Left ventricle myocardium inferior (tissue), 1 donor: Measurements from ENCODE around the gene UNC13B. TPM values are rescaled to one million over a fixed set of nuclear protein-coding genes. Genes with fewer than 3 reads are reported as not detected.

ENCODE experiments used
- DNase-seq: peaks from one replicate; pipeline ENCODE4 v3.0.0-alpha.2; 2020
- H3K27ac ChIP-seq: fragments of 200-600 bp; replicated peaks from 2 replicates; pipeline ENCODE4 v1.8.0; 2021
- H3K27me3 ChIP-seq: fragments of 200-600 bp; 2 replicates; pipeline ENCODE4 v1.8.0; 2021; ENCODE audit warnings: low read depth
- H3K36me3 ChIP-seq: fragments of 200-600 bp; 2 replicates; pipeline ENCODE4 v1.8.0; 2021
- H3K4me1 ChIP-seq: fragments of 200-600 bp; 2 replicates; pipeline ENCODE4 v1.8.0; 2021
- H3K4me3 ChIP-seq: fragments of 200-600 bp; 2 replicates; pipeline ENCODE4 v1.8.0; 2021; ENCODE audit warnings: mild to moderate bottlenecking, moderate library complexity
- H3K9me3 ChIP-seq: fragments of 200-600 bp; replicated peaks from 2 replicates; pipeline ENCODE4 v1.8.0; 2021
- intact Hi-C: fragments of 100-400 bp; cut with micrococcal nuclease; formaldehyde crosslinking; loops from one replicate; pipeline ENCODE4 v1.11.0; 2022
- total RNA-seq: library from RNA; stranded (reverse); fragmentation: NEBNext Ultra II Directional; extraction: Animal tissue kit (Norgen Biotek cat#: 25700); gene quantifications from one replicate; pipeline ENCODE4 v1.2.1, GENCODE V29; 2021
- TF ChIP-seq, protein P1 (sequence below): fragments of 200-600 bp; IDR thresholded peaks from 2 replicates; pipeline ENCODE4 v1.8.0; 2021; ENCODE audit warnings: antibody characterized with exemption, mild to moderate bottlenecking, borderline replicate concordance
- donor health status: DM: no; HTN: yes; CAD: no; lungs with severe emphysema.

Gene UNC13B
- total RNA-seq, 1 donor from 2014 or later: 21.6 TPM

DNA sequence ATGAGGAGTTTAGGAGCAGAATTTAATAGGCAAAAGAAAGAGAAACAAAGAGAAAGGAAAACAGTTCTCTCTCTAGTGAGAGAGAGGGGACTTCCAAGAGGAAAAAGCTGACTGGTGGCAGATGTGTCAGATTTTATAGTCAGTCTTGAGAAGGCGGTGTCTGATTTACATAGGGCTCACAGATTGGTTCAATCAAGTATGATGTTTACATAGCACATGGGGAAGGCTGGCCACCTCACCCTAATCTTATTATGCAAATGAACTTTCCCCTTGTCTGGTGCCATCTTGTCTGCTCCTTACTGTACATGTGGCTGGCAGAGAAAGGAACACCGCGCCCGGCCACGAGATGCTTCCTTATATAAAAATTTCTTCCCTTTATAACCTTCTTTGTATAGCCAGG, 24.7 kb downstream of the UNC13B start:
- TF ChIP-seq, protein P1, sequence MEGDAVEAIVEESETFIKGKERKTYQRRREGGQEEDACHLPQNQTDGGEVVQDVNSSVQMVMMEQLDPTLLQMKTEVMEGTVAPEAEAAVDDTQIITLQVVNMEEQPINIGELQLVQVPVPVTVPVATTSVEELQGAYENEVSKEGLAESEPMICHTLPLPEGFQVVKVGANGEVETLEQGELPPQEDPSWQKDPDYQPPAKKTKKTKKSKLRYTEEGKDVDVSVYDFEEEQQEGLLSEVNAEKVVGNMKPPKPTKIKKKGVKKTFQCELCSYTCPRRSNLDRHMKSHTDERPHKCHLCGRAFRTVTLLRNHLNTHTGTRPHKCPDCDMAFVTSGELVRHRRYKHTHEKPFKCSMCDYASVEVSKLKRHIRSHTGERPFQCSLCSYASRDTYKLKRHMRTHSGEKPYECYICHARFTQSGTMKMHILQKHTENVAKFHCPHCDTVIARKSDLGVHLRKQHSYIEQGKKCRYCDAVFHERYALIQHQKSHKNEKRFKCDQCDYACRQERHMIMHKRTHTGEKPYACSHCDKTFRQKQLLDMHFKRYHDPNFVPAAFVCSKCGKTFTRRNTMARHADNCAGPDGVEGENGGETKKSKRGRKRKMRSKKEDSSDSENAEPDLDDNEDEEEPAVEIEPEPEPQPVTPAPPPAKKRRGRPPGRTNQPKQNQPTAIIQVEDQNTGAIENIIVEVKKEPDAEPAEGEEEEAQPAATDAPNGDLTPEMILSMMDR: no peak
- Histone ChIP-seq H3K4me3 (no peak overlapping the region), H3K27me3 (no peaks in the 10 kb centered on the region), H3K4me1 (peaks cover 8% of the 10 kb centered on the region), H3K27ac (no peak overlapping the region), H3K9me3 (peaks cover 1% of the 10 kb centered on the region), H3K36me3 (no peaks in the 10 kb centered on the region)
- DNase-seq: no peak
- intact Hi-C loops: no loop called here

DNA sequence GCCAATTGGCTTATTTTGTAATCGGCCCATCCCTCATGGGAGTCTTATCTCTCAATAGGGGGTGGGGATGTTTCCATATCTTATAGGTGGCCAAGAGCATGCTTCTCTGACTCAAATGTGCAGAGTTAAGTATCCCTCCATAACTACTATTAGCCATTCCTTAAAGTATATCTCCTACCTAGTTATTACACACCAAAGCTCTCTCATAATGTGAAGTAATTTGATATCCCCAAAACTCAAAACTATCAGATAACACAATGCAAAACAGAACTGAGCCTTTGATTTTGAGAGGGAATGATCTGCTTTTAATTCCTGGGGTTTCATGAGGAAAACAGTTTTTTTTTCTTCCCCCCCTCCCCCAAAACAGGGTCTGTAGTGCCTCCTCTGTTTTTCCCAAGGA, 28.4 kb downstream of the UNC13B start:
- no peak overlapping the region for H3K4me3 ChIP-seq
- H3K27me3 ChIP-seq: no peaks in the 10 kb centered on the region
- no peaks in the 10 kb centered on the region for H3K4me1 ChIP-seq
- intact Hi-C loops: no loop called here
- peaks cover 16% of the 10 kb centered on the region for H3K36me3 ChIP-seq
- H3K27ac ChIP-seq: no peak overlapping the region
- no peak for DNase-seq
- peaks cover 20% of the 10 kb centered on the region for H3K9me3 ChIP-seq
- TF ChIP-seq, protein P1: no peak

DNA sequence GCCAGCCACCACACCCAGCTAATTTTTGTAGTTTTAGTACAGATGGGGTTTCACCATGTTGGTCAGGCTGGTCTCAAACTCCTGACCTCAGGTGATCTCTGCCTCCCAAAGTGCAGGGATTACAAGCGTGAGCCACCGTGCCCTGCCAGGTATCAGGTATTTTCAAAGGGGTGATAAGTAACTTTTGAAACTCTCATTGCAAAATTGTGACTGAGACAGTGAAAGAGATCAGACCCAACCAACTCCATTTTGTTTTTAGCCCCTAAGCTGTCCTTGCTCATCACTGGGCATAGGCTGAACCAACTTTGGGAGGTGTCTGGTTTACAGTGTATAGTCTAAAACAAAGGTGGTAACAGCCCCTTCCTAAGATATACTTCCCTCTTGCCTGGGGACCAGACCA, 29.3 kb downstream of the UNC13B start:
- intact Hi-C loops: no loop called here
- TF ChIP-seq, protein P1: no peak
- peaks cover 20% of the 10 kb centered on the region for H3K9me3 ChIP-seq
- no peak overlapping the region for H3K27ac ChIP-seq
- H3K4me1 ChIP-seq: no peaks in the 10 kb centered on the region
- peaks cover 16% of the 10 kb centered on the region for H3K36me3 ChIP-seq
- H3K27me3 ChIP-seq: no peaks in the 10 kb centered on the region
- DNase-seq: no peak
- no peak overlapping the region for H3K4me3 ChIP-seq

DNA sequence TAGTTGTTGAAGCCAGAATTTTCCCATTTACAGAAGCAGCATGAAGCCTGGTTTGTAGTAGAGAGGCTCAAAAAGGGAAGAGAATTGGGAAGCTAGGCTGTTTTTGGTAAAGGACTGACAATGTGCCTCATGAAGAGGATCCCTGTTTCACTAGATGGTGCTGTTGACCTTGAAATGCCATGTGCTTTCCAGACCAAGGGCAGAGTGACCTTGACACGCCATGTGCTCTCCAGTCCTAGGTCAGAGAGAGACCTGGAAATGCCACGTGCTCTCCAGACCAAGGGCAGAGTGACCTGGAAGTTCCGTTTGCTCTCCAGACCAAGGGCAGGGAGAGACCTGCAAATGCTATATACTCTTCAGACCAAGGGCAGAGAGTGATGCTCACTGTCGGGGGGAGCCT, 32.0 kb downstream of the UNC13B start:
- TF ChIP-seq, protein P1: peak; percentile 25
- no peaks in the 10 kb centered on the region for H3K27me3 ChIP-seq
- peaks cover 33% of the 10 kb centered on the region for H3K9me3 ChIP-seq
- H3K27ac ChIP-seq: no peak overlapping the region
- no peak overlapping the region for H3K4me3 ChIP-seq
- intact Hi-C loops: no loop called here
- DNase-seq: no peak
- no peaks in the 10 kb centered on the region for H3K4me1 ChIP-seq
- peaks cover 24% of the 10 kb centered on the region for H3K36me3 ChIP-seq

DNA sequence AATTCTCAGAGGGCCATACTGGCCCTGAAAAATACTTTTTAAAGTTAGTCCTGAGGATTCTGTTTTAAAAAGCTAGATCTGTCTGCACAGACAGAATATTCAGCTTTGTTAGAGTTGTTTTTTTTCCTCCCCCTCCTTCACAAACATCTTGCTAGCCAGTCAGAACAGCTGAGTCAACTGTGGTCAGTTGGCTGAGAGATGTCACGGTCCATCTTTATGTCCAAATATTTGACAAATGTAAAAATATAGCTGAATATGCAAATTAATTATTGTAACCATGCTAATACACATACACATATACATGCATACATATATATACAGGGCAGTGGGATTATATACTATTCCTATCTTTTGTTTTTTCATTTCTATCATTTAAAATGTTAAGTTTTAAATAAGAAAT, 33.9 kb downstream of the UNC13B start:
- no peak for DNase-seq
- Histone ChIP-seq H3K27me3 (no peaks in the 10 kb centered on the region), H3K36me3 (peaks cover 24% of the 10 kb centered on the region), H3K9me3 (peaks cover 50% of the 10 kb centered on the region), H3K4me3 (no peak overlapping the region), H3K4me1 (no peaks in the 10 kb centered on the region), H3K27ac (no peak overlapping the region)
- TF ChIP-seq, protein P1: no peak
- intact Hi-C loops: no loop called here

DNA sequence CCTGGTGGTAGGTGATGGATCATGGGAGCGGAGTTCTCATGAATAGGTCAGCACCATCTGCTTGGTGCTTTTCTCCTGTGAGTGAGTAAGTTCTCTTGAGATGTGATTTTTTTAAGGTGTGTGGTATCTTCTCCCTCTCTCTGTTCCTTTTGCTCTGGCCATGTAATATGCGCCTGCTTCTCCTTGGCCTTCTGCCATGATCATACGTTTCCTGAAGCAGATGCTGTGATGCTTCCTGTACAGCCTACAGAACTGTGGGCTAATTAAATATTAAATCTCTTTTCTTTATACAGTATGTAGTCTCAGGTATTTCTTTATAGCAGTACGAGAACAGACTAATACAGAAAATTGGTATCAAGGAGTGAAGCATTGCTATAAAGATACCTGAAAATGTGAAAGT, 36.4 kb downstream of the UNC13B start:
- H3K27me3 ChIP-seq: no peaks in the 10 kb centered on the region
- no peak overlapping the region for H3K27ac ChIP-seq
- H3K36me3 ChIP-seq: peaks cover 9% of the 10 kb centered on the region
- no peaks in the 10 kb centered on the region for H3K4me1 ChIP-seq
- no peak overlapping the region for H3K4me3 ChIP-seq
- TF ChIP-seq, protein P1: no peak
- peaks cover 55% of the 10 kb centered on the region for H3K9me3 ChIP-seq
- no peak for DNase-seq
- intact Hi-C loops: no loop called here
